Mononuclear cell (primary cell): ENCODE data around the gene SINHCAF. TPM values are rescaled to one million over a fixed set of nuclear protein-coding genes. Genes with fewer than 3 reads are reported as not detected.
"Not testable (repeated sequence)": the region's sequence is repeated elsewhere in the genome, so short reads cannot be mapped to it uniquely, and the experiment has no call there.

ENCODE experiments used
- H3K27me3 ChIP-seq: 2 replicates; pipeline ENCODE4 v1.6.0; 2011; ENCODE audit warnings: low read length, control low read depth; ENCODE audit not compliant: insufficient read depth
- H3K4me1 ChIP-seq: 2 replicates; pipeline ENCODE4 v1.5.1; 2011; ENCODE audit warnings: mild to moderate bottlenecking, low read length, control low read depth; ENCODE audit not compliant: insufficient read depth
- H3K4me3 ChIP-seq: 2 replicates; pipeline ENCODE4 v1.5.1; 2011; ENCODE audit warnings: mild to moderate bottlenecking, low read length, moderate library complexity
- H3K9me3 ChIP-seq: 2 replicates; pipeline ENCODE4 v1.5.1; 2011; ENCODE audit warnings: low read depth, mild to moderate bottlenecking, control low read depth, low read length
- total RNA-seq: library from RNA; depleted of rRNA; stranded (reverse); fragments of >200 nt; gene quantifications from one replicate; pipeline ENCODE4 v1.2.3, GENCODE V29; 2012

The SINHCAF gene, protein sequence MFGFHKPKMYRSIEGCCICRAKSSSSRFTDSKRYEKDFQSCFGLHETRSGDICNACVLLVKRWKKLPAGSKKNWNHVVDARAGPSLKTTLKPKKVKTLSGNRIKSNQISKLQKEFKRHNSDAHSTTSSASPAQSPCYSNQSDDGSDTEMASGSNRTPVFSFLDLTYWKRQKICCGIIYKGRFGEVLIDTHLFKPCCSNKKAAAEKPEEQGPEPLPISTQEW
- total RNA-seq: 109 TPM

DNA sequence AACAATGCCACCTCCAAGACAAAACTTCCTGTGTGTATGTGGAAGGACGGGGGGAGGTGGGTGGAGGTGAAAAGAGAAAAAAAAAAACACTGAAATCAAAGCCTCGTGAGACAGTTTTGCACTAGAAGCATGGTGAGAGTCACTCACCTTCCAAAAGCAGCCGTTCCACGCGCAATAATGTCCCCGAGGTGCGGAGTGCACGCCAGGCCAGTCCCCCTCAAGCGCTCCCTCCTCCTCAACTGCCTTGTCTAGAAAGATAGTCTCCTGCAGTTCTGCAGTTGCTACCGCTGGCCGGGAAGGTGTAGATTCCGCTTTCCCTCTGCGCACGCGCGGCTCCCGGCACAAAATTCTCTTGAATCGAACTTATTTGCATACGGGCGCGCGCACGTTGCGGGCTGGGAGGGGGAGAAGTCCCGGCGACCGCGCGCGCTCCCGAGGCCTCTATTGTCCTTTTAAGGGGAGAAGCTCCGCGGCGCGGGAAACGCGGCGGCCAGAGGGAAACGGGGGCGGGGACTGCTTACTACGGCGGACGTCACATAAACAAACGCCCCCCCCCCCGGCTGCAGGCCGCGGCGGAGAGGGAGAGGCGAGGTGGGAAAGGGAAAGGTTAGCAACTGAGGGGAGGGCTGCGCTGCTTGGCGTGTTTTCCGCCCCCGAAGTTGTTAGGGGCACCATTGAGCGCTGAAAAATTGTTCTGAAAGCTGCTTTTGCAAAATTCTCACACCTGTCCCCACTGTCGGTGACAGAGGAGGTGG lies at the start of gene SINHCAF:
Gene SINHCAF, minus strand, starts transcription at position 274 of the 755 bp plus-strand sequence. CDS start 27,946 bp downstream, outside the sequence.
- no peaks in the 10 kb centered on the region for H3K27me3 ChIP-seq
- peaks cover 29% of the 10 kb centered on the region for H3K4me1 ChIP-seq
- peak within 1 kb of the TSS; percentile 62 for H3K4me3 ChIP-seq
- H3K9me3 ChIP-seq: no peaks in the 10 kb centered on the region

DNA sequence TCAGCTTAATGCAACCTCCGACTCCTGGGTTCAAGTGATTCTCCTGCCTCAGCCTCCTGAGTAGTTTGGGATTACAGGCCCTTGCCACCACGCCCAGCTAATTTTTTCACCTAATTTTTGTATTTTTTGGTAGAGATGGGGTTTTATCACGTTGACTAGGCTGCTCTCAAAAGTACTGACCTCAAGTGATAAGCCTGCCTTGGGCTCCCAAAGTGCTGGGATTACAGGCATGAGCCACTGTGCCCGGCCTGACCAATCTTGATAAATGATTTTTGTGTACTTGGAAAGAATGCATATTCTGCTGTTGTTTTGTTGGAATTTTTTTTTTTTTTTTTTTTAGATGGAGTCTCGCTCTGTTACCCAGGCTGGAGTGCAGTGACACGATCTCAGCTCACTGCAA lies 49.5 kb upstream of the SINHCAF start:
- H3K9me3 ChIP-seq, H3K27me3 ChIP-seq, H3K4me1 ChIP-seq, H3K4me3 ChIP-seq: not testable (repeated sequence)

DNA sequence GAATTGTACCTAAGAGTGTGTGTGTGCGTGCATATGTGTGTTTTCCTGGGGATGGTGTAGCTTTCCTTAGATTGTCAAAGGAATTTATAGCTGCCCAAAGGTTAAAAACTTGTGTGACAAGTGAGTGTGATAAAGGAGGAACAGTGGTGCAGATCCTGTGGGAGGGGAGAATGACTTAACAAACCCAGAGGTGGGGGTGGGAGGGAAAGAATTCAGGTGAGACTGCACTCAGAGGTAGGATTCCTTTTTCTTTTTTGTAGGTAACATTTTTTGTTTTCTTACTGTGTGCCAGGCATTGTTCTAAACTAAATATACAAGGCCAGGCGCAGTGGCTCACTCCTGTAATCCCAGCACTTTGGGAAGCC lies 45.3 kb upstream of the SINHCAF start:
- H3K4me1 ChIP-seq: peaks cover 6% of the 10 kb centered on the region
- no peak overlapping the region for H3K4me3 ChIP-seq
- no peaks in the 10 kb centered on the region for H3K9me3 ChIP-seq
- H3K27me3 ChIP-seq: no peaks in the 10 kb centered on the region

DNA sequence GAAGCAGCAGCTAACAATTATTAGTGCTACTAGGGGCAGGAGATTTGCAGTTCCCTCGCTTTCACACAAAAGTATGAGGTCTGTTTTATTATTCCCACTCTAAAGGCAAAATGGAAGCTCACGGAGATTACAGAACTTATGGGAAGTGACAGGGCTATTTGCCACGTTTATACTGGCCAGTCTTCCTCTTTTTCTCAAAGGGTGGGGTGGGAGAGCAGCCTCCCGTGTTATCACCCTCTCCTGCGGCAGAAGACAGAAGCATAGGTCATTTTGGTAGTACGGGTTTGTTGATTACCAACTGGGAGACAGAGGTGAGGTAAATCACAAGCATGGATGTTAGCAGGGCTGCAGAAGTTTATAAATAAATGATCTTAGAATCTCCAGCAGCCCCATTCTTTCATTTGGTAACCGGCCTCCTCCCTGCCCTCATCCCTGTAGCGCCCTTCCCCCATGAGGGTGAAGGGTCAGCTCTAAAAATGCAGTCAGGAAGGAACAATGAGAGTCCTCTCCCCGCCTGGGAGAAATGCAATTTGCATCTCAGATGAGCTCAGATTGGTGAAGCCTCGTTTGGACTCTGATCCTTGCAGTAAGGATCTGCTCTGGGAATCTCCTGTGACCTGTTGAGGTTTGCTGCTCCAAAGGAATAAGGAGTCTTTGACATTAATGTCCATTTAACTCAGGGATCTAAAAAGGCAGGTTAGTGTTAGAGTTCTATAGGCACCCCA lies 44.7 kb upstream of the SINHCAF start:
- no peaks in the 10 kb centered on the region for H3K9me3 ChIP-seq
- H3K27me3 ChIP-seq: no peaks in the 10 kb centered on the region
- peaks cover 6% of the 10 kb centered on the region for H3K4me1 ChIP-seq
- H3K4me3 ChIP-seq: no peak overlapping the region

DNA sequence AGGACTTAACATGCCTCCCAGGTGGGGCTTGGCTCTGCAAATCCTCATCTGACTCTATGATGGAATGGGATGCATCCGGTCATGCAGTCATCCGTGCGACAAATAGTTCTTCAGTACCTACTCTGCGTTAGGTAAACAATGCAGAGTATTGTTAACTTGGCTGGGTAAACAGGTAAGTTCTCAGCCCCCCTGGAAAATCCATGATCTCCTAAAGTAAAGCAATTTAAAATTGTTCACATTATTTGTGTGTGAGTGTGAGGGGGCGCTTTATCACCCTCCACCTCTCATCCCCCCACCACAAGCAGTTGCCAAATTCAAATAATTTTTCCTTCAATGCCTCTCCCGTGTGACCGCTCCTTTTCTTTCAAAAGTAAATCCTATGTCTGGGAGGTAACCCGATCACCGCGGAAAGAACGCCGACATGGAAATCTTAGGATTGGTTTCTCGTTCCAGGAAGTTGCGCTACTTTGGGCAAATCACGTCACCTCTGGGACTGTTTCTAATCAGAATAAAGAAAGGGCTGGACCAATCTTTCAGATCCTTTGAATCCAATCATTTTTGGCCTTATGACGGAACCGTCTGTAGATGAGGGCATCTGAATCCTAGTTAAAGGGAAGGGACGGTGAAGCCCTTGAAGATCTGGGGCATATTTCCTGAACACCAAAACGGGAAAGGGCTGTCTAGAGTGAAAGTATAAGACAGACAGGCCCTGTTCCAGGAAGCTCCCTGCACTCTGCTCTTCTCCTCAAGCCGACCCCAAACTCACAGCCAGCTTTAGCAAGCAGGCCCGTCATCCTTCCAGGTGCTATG lies 44.0 kb upstream of the SINHCAF start:
- no peaks in the 10 kb centered on the region for H3K27me3 ChIP-seq
- no peaks in the 10 kb centered on the region for H3K9me3 ChIP-seq
- H3K4me3 ChIP-seq: no peak overlapping the region
- peaks cover 6% of the 10 kb centered on the region for H3K4me1 ChIP-seq

DNA sequence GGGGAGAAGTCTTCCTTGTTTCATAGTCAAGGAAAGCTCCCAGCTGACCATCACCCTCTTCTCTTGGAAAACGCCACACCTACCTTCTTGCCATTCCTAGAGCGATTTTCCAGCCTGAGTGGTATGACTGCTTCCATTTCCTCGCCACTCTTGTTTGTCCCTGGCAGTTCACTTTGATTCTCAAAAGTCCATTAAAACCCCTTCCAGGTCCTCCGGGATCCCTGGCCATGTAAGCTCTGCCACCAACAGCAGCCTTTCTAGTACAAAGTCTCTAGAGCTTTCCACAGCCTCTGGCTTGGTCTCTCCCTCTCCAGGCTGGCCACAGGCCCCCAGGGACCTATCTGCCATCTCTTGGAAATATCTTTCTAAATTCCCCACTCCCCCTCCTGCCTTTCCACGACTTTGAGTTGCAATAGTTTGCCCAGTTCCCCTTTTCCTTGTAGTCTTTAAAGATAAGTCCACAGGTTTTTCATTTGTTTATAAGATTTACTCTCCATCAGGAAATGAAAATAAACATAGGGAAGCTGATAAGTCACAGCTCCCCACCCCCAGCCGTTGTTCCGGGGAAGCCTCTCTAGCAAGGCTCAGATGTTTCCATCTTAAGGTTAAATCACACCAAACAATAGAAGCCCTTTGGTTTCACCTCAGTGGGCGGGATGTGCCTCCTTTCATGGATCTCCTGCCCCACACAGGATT lies 42.9 kb upstream of the SINHCAF start:
- no peaks in the 10 kb centered on the region for H3K27me3 ChIP-seq
- H3K4me3 ChIP-seq: no peak overlapping the region
- H3K4me1 ChIP-seq: peaks cover 6% of the 10 kb centered on the region
- no peaks in the 10 kb centered on the region for H3K9me3 ChIP-seq

DNA sequence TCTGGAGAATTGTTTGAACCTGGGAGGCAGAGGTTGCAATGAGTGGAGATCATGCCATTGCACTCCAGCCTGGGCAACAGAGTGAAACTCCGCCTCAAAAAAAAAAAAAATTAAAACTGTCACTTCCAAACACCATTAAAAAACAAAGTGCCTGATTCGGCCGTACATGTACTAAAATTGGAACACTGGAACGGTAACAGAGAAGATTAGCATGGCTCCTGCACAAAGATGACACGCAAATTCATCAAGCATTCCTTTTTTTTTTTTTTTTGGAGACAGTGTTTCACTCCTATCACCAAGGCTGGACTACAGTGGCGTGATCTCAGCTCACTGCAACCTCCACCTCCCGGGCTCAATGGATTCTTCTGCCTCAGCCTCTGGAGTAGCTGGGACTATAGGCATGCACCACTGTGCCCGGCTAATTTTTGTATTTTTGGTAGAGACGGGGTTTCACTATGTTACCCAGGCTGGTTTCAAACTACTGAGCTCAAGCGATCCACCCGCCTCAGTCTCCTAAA lies 40.2 kb upstream of the SINHCAF start:
- Histone ChIP-seq H3K4me1 (peaks cover 23% of the 10 kb centered on the region), H3K9me3 (no peaks in the 10 kb centered on the region), H3K4me3 (no peak overlapping the region), H3K27me3 (no peaks in the 10 kb centered on the region)

DNA sequence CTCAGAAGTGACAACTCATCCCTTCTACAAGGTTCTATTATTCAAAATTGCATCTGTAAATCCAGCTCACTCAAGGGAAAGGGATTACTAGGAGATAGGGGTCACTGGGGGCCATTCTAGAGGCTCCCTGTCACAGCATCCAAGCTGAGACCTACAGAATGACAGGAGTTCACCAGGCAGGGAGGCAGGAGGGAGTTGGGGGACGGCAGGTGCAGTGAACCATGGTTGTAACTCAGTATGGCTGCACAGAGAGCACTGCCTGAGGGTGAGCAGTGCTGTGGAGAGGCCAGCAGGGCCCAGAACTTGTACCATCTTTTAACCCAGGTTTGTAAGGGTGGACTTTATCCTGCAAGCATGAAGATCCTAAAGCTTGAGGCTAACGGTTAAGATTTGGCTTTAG lies 37.9 kb upstream of the SINHCAF start:
- no peaks in the 10 kb centered on the region for H3K27me3 ChIP-seq

DNA sequence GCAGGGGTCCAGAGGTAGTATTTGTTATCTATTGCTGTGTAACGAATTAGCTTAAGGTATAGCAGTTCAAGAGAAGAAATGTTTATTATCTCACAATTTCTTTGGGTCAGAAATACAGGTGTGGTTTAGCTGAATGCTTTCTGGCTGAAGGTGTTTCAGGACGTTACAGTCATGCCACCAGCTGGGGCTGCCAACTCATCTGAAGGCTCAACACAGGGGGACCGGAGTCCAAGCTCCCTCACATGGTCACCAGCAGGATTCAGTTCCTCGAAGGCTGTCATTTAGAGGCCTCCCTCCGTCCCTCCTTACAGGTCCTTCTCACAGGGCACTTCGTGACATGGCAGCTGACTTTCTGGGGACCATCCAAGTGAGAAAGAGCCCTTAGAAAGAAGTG lies 37.5 kb upstream of the SINHCAF start:
- Histone ChIP-seq H3K9me3 (no peaks in the 10 kb centered on the region), H3K27me3 (no peaks in the 10 kb centered on the region), H3K4me1 (peaks cover 17% of the 10 kb centered on the region), H3K4me3 (no peak overlapping the region)

More for the DNA sequence above, 37.9 kb upstream of the SINHCAF start:
- Histone ChIP-seq H3K9me3 (no peaks in the 10 kb centered on the region), H3K4me3 (no peak overlapping the region), H3K4me1 (peaks cover 17% of the 10 kb centered on the region)

DNA sequence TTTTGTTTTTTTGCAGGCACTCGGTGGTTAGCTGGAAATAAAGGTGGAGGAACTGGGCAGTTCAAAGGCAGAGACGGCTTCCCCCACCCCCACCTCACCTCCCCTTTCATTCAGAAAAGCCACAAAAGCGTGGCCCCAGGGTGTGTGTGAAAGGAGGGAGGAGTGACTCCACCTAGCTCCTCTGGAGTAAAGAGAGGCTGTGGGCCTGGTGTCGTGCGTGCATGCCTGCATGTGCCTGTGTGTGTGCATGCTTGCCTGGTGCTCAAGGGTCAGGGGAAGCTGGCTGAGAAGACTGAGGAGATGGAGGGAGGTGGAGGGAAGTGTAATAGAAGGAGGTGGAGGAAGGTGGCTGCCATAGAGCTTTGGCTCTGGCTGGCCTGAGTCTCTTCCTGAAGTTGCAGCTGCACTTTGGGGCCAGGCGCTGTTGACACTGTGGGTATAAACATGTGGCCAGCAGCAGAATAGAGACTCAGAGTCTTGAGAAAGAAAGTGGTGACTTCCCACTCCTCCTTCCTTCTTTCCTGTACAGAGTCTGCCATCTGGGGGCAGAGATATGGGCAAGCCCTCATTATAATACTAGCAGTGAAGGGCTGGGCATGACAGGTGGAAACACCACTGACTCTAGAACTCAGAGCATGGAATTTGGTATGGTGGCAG lies 36.9 kb upstream of the SINHCAF start:
- H3K4me1 ChIP-seq: peaks cover 17% of the 10 kb centered on the region
- H3K9me3 ChIP-seq: no peaks in the 10 kb centered on the region
- H3K4me3 ChIP-seq: no peak overlapping the region
- H3K27me3 ChIP-seq: no peaks in the 10 kb centered on the region

DNA sequence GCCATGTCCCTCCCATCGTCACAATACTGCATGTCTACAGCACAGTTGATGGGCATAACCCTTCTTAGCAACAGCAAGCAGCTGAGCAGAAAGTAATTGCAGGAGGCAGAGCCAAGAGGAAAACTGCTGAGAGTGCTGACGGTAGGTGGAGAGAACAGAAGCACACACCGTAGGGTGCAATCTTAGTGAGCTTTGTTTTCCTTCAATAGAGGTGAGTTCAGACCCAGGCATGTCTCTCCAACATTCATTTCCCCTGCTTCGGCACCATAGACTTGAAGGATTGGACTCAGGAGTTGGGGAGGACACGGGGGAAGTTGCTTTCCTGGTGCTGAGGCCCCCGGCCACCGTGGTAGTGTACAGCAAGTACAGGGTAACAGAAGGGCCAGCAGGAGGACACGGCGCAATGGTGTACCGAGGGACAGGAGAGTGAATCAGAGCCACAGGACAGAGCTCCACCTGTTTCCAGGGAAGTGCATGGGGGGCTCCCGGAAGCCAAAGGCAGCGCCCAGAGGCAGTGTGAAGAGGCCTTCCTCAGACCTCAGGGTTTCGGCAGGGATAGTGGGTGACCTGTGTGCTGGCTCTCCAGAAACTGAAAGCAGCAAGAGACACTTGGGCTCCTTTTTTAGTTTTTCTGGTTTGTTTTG lies 36.3 kb upstream of the SINHCAF start:
- H3K9me3 ChIP-seq: no peaks in the 10 kb centered on the region
- no peaks in the 10 kb centered on the region for H3K27me3 ChIP-seq
- peaks cover 17% of the 10 kb centered on the region for H3K4me1 ChIP-seq
- no peak overlapping the region for H3K4me3 ChIP-seq

DNA sequence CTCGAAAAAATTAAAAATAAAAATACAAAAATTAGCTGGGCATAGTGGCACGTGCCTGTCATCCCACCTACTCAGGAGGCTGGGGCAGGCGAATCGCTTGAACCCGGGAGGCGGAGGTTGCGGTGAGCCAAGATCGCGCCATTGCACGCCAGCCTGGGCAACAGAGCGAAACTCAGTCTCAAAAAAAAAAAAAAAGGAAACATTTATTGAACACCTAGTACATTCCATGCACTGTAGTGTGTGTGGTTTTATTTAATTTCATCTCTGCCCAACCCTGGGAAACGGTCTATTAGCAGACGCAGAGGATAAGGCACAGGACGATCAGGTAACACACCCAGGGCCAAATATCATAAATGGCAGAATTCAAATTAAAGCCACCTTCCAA lies 35.8 kb upstream of the SINHCAF start:
- no peak overlapping the region for H3K4me3 ChIP-seq
- H3K4me1 ChIP-seq: peaks cover 17% of the 10 kb centered on the region
- H3K9me3 ChIP-seq: no peaks in the 10 kb centered on the region
- H3K27me3 ChIP-seq: no peaks in the 10 kb centered on the region

DNA sequence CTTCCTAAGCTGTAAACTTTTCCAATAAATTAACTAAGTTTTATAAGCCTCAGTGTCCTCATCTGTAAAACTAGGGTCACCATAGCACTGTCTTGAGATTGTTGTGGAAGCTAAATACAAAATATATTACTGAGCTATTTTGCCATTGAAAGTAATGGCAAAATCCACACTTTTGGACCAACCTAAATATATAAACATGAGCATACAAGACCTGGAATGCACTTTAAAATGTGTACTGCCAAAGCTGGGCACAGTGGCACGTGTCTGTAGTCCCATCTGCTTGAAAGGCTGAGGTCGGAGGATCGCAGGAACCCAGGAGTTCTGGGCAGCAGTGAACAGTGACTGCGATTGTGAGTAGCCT lies 29.8 kb upstream of the SINHCAF start:
- H3K9me3 ChIP-seq: no peaks in the 10 kb centered on the region
- H3K4me1 ChIP-seq: no peaks in the 10 kb centered on the region
- no peak overlapping the region for H3K4me3 ChIP-seq
- H3K27me3 ChIP-seq: no peaks in the 10 kb centered on the region
